HCT116 (cell line): ENCODE data around the gene KSR1. TPM values are rescaled to one million over a fixed set of nuclear protein-coding genes. Genes with fewer than 3 reads are reported as not detected.

Source experiments
- ATAC-seq: fragments of 200-7000 bp; cut with Tn5 transposase; 2 replicates; pipeline ENCODE4 v1.9.1; 2020; ENCODE audit warnings: mild to moderate bottlenecking, moderate library complexity
- BruUV-seq: library from RNA; stranded (reverse); fragments of 400-500 nt; replicated peaks from 2 replicates; lab custom pipeline; 2021; lab: Mats Ljungman, UMichigan
- CTCF ChIA-PET: fragments of 300-600 bp; sonication (Branson Sonifier 250); formaldehyde crosslinking; loops from one replicate; lab custom pipeline; 2021; ENCODE audit warnings: antibody characterized with exemption; lab: Charles Lee
- POLR2A ChIA-PET: fragments of 300-600, 350-600 bp; sonication (Branson Sonifier 250); formaldehyde crosslinking; loops from one replicate; lab custom pipeline; 2021; ENCODE audit warnings: antibody characterized with exemption; lab: Charles Lee
- RAD21 ChIA-PET, 2 experiments: fragments of 300-600 bp; sonication (Branson Sonifier 250); formaldehyde crosslinking; loops; one replicate each; lab custom pipeline; 2023; ENCODE audit warnings: low total read pairs in 2 of 2; ENCODE audit not compliant: uncharacterized antibody in 2 of 2, unreplicated experiment in 2 of 2, low non-redundant PET in 1 of 2; lab: Charles Lee
- DNase-seq: peaks from one replicate; pipeline ENCODE4 v3.0.0-alpha.2; 2010; ENCODE audit warnings: low read depth, low spot score
- H2AFZ ChIP-seq: fragments of 200-600 bp; shearing (Covaris generic), sonication (generic); 2 replicates; pipeline ENCODE4 v1.6.1; 2017; ENCODE audit warnings: low read depth, mixed run types, mixed read lengths, antibody characterized with exemption, low read length; ENCODE audit not compliant: poor library complexity, severe bottlenecking
- H3K27ac ChIP-seq: 2 replicates; pipeline ENCODE4 v1.5.1; 2012; ENCODE audit warnings: low read depth, low read length
- H3K27me3 ChIP-seq: fragments of 200-600 bp; sonication (generic); 2 replicates; pipeline ENCODE4 v1.6.1; 2016; ENCODE audit warnings: mixed run types, low read length, mixed read lengths; ENCODE audit not compliant: insufficient read depth
- H3K36me3 ChIP-seq, 2 experiments: fragments of 200-500 bp in 1 of 2; fragments of 200-600 bp in 1 of 2; sonication (Bioruptor generic) in 1 of 2; sonication (generic) in 1 of 2; 2 replicates each; pipeline versions ENCODE4 v1.5.1 to v1.6.1; 2014 to 2016; ENCODE audit warnings: low read length in 2 of 2, inconsistent platforms in 1 of 2, mixed read lengths in 1 of 2, mixed run types in 1 of 2; ENCODE audit not compliant: insufficient read depth in 2 of 2, control insufficient read depth in 1 of 2
- H3K4me1 ChIP-seq, 2 experiments: fragments of 200-600 bp in 1 of 2; sonication (generic) in 1 of 2; 2 replicates each; pipeline versions ENCODE4 v1.5.1 to v1.6.1; 2012 to 2017; ENCODE audit warnings: low read length in 2 of 2, inconsistent platforms in 1 of 2, mild to moderate bottlenecking in 1 of 2, mixed read lengths in 1 of 2, mixed run types in 1 of 2, moderate library complexity in 1 of 2; ENCODE audit not compliant: insufficient read depth in 2 of 2, control insufficient read depth in 1 of 2
- H3K4me2 ChIP-seq: fragments of 200-600 bp; sonication (generic); 2 replicates; pipeline ENCODE4 v1.6.1; 2017; ENCODE audit warnings: mixed run types, low read length, mixed read lengths
- H3K4me3 ChIP-seq, 2 experiments: fragments of 200-600 bp in 1 of 2; sonication (generic) in 1 of 2; replicated peaks in 1 of 2; 2 replicates each; pipeline ENCODE4 v1.5.1; 2011 to 2016; ENCODE audit warnings: low read length in 2 of 2, control low read depth in 1 of 2, low read depth in 1 of 2, mild to moderate bottlenecking in 1 of 2, mixed read lengths in 1 of 2, mixed run types in 1 of 2
- H3K79me2 ChIP-seq: fragments of 200-600 bp; sonication (generic); 2 replicates; pipeline ENCODE4 v1.6.1; 2017; ENCODE audit warnings: mild to moderate bottlenecking, mixed run types, low read length, moderate library complexity, mixed read lengths; ENCODE audit not compliant: insufficient read depth
- H3K9ac ChIP-seq: fragments of 200-600 bp; sonication (generic); 2 replicates; pipeline ENCODE4 v1.6.1; 2016; ENCODE audit warnings: low read length, mixed read lengths
- H3K9me2 ChIP-seq: fragments of 200-600 bp; sonication (generic), shearing (Covaris generic); 2 replicates; pipeline ENCODE4 v1.6.1; 2017; ENCODE audit warnings: mixed run types, mild to moderate bottlenecking, moderate library complexity; ENCODE audit not compliant: insufficient read depth
- H3K9me3 ChIP-seq, 2 experiments: fragments of 200-500 bp in 1 of 2; fragments of 200-600 bp in 1 of 2; sonication (Bioruptor generic) in 1 of 2; sonication (generic) in 1 of 2; 2 replicates each; pipeline ENCODE4 v1.6.1; 2014 to 2017; ENCODE audit warnings: low read length in 2 of 2, mixed read lengths in 2 of 2, inconsistent platforms in 1 of 2, low read depth in 1 of 2, mild to moderate bottlenecking in 1 of 2, mixed run types in 1 of 2, moderate library complexity in 1 of 2; ENCODE audit not compliant: control insufficient read depth in 1 of 2, insufficient read depth in 1 of 2
- H4K20me1 ChIP-seq: fragments of 200-600 bp; sonication (generic), shearing (Covaris generic); 2 replicates; pipeline ENCODE4 v1.6.1; 2017; ENCODE audit warnings: mixed run types, mild to moderate bottlenecking, moderate library complexity; ENCODE audit not compliant: insufficient read depth
- CBX3 ChIP-seq: IDR thresholded peaks from 2 replicates; pipeline ENCODE4 v1.6.1; 2012; ENCODE audit warnings: low read depth
- CEBPB ChIP-seq: IDR thresholded peaks from 2 replicates; pipeline ENCODE4 v1.6.1; 2012; ENCODE audit warnings: low read depth
- ELF1 ChIP-seq: IDR thresholded peaks from 2 replicates; pipeline ENCODE4 v1.6.1; 2012; ENCODE audit warnings: low read depth, borderline replicate concordance
- EZH2phosphoT487 ChIP-seq: fragments of 200-600 bp; IDR thresholded peaks from 2 replicates; pipeline ENCODE4 v1.6.1; 2018; ENCODE audit warnings: antibody characterized with exemption, borderline replicate concordance
- FOSL1 ChIP-seq: IDR thresholded peaks from 2 replicates; pipeline ENCODE4 v1.6.1; 2012; ENCODE audit warnings: low read depth
- POLR2AphosphoS5 ChIP-seq: IDR thresholded peaks from 2 replicates; pipeline ENCODE4 v1.6.1; 2011; ENCODE audit warnings: mild to moderate bottlenecking, low read depth, low read length, moderate library complexity
- SIN3A ChIP-seq: IDR thresholded peaks from 2 replicates; pipeline ENCODE4 v1.6.1; 2012; ENCODE audit warnings: low read depth
- SRF ChIP-seq: IDR thresholded peaks from 2 replicates; pipeline ENCODE4 v1.6.1; 2012; ENCODE audit warnings: low read depth
- TCF7L2 ChIP-seq: IDR thresholded peaks from 2 replicates; pipeline ENCODE4 v1.7.0; 2011; ENCODE audit warnings: borderline replicate concordance, inconsistent platforms; ENCODE audit not compliant: insufficient read depth, insufficient read length; ENCODE audit errors: extremely low read depth
- YY1 ChIP-seq: IDR thresholded peaks from 2 replicates; pipeline ENCODE4 v1.6.1; 2011; ENCODE audit warnings: low read length, low read depth, moderate library complexity, mild to moderate bottlenecking; ENCODE audit not compliant: insufficient replicate concordance; ENCODE audit errors: extremely low read depth
- ZFX ChIP-seq: fragments of 450-650 bp; IDR thresholded peaks from 2 replicates; pipeline ENCODE4 v1.6.1; 2017
- intact Hi-C: fragments of 100-400 bp; cut with micrococcal nuclease; formaldehyde crosslinking; loops from 2 replicates; pipeline ENCODE4 v1.10.0; 2022
- total RNA-seq: library from RNA; stranded (reverse); gene quantifications from one replicate; pipeline ENCODE4 v1.2.1, GENCODE V29; 2021; ENCODE audit not compliant: unreplicated experiment
- TF ChIP-seq, protein P1 (sequence below): IDR thresholded peaks from 2 replicates; pipeline ENCODE4 v1.6.1; 2012; ENCODE audit warnings: low read depth

KSR1 gene
- total RNA-seq, 1 experiment from 2014 or later: 16.5 TPM

DNA sequence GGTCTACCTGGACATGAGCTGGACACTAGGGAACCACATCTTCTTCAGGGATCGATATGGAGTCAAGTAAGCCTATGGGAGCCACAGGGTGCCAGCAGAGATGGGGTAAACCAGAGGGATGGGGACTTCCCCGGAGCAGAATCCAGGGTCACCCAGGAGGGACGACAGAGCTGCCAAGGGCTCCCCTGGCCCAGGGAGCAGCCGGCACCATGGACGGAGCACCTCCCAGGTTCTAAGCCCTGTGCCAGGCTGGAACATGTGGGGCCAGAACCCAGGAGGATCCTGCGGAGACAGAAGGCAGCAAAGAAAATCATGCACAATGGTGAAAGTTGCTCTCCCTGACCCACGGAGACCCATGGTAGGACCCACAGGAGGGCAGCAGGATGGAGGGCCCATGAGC is 33.6 kb upstream of the KSR1 start (continued):
- TF ChIP-seq, protein P1, sequence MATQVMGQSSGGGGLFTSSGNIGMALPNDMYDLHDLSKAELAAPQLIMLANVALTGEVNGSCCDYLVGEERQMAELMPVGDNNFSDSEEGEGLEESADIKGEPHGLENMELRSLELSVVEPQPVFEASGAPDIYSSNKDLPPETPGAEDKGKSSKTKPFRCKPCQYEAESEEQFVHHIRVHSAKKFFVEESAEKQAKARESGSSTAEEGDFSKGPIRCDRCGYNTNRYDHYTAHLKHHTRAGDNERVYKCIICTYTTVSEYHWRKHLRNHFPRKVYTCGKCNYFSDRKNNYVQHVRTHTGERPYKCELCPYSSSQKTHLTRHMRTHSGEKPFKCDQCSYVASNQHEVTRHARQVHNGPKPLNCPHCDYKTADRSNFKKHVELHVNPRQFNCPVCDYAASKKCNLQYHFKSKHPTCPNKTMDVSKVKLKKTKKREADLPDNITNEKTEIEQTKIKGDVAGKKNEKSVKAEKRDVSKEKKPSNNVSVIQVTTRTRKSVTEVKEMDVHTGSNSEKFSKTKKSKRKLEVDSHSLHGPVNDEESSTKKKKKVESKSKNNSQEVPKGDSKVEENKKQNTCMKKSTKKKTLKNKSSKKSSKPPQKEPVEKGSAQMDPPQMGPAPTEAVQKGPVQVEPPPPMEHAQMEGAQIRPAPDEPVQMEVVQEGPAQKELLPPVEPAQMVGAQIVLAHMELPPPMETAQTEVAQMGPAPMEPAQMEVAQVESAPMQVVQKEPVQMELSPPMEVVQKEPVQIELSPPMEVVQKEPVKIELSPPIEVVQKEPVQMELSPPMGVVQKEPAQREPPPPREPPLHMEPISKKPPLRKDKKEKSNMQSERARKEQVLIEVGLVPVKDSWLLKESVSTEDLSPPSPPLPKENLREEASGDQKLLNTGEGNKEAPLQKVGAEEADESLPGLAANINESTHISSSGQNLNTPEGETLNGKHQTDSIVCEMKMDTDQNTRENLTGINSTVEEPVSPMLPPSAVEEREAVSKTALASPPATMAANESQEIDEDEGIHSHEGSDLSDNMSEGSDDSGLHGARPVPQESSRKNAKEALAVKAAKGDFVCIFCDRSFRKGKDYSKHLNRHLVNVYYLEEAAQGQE: no peak
- TF ChIP-seq SIN3A (no peak), ZFX (no peak)
- TF ChIP-seq, all 23 proteins: peak for 0

DNA sequence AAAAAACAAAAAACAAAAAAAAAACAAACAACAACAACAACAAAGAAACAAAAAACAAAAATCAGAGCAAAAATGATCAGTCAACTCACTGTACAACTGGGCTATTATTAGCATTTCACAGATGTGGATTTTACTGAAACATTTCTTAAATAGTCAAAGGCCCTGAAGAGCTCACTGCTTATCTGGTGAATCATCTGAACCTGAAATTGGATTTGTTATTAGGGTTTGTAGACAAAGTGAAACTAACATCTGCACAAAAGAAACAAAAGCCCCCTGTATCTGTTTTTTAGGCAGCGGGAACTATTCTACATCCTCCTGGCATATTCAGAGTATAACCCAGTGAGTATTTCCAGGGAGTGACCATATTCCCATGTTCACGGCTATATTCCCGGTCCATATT is 32.6 kb upstream of the KSR1 start:
- RAD21 ChIA-PET: no interaction called here
- no peak for DNase-seq
- Histone ChIP-seq H2AFZ (no peak overlapping the region), H4K20me1 (no peaks in the 10 kb centered on the region), H3K4me2 (no peak overlapping the region)
- intact Hi-C loops: no loop called here
- CTCF ChIA-PET: no interaction called here
- no peak for TF ChIP-seq CBX3
- no peak for TF ChIP-seq POLR2AphosphoS5
- TF ChIP-seq TCF7L2: no peak
- TF ChIP-seq SIN3A: no peak
- no peak for TF ChIP-seq ZFX
- TF ChIP-seq ELF1: no peak
- no peak for TF ChIP-seq YY1
- no peak for TF ChIP-seq CEBPB
- TF ChIP-seq EZH2phosphoT487: no peak
- TF ChIP-seq, protein P1: no peak
- no peak for TF ChIP-seq SRF
- no peak for TF ChIP-seq FOSL1
- TF ChIP-seq, all 23 proteins: peak for 0
- POLR2A ChIA-PET: no interaction called here
- no peaks in the 10 kb centered on the region for H3K79me2 ChIP-seq
- no peaks in the 10 kb centered on the region for H3K27me3 ChIP-seq
- H3K4me3 ChIP-seq: no peak overlapping the region
- no peak overlapping the region for H3K9ac ChIP-seq
- H3K9me2 ChIP-seq: no peaks in the 10 kb centered on the region
- H3K4me1 ChIP-seq: no peaks in the 10 kb centered on the region
- H3K36me3 ChIP-seq: no peaks in the 10 kb centered on the region
- H3K27ac ChIP-seq: no peak overlapping the region
- ATAC-seq: no peak
- H3K9me3 ChIP-seq: no peaks in the 10 kb centered on the region
- no TSS peak for BruUV-seq
